Brain microvascular endothelial cell (primary cell): ENCODE measurements around the gene MIR17HG.

ENCODE experiments used
- DNase-seq: peaks from one replicate; pipeline ENCODE4 v3.0.0-alpha.2; 2020
- H3K27ac ChIP-seq: fragments of 250-450 bp; sonication (Bioruptor Pico); 2 replicates; pipeline ENCODE4 v1.5.1; 2020; ENCODE audit warnings: mild to moderate bottlenecking, moderate library complexity
- H3K27me3 ChIP-seq: fragments of 250-450 bp; sonication (Bioruptor Pico); replicated peaks from 2 replicates; pipeline ENCODE4 v1.5.1; 2020; ENCODE audit warnings: mild to moderate bottlenecking
- H3K36me3 ChIP-seq: fragments of 250-450 bp; sonication (Bioruptor Pico); replicated peaks from 2 replicates; pipeline ENCODE4 v1.5.1; 2020; ENCODE audit warnings: mild to moderate bottlenecking
- H3K4me3 ChIP-seq: 2 replicates; pipeline ENCODE4 v1.5.1; 2011; ENCODE audit warnings: low read depth, mild to moderate bottlenecking, control low read depth, low read length, moderate library complexity
- CTCF ChIP-seq: IDR thresholded peaks from 2 replicates; pipeline ENCODE4 v1.5.1; 2011; ENCODE audit warnings: low read depth, mild to moderate bottlenecking, moderate library complexity, low read length, control low read depth, inconsistent platforms; ENCODE audit errors: missing control alignments
- in situ Hi-C: cut with HindIII; loops from 2 replicates; pipeline ENCODE4 v1.10.0; 2017; ENCODE audit warnings: low sequenced_read_pairs, low pct_ligation_motif_present

MIR17HG gene

GRCh38 chr13:91347202-91347995, at the start of gene MIR17HG:
TSS of gene MIR17HG (plus strand) at chr13:91347687.
- in situ Hi-C loops = no loop called here
- H3K27ac ChIP-seq = peak within 1 kb of the TSS; percentile 91
- peak within 1 kb of the TSS; percentile 76 for H3K4me3 ChIP-seq
- H3K36me3 ChIP-seq = peaks cover 12% of the 10 kb centered on the region
- no peak for TF ChIP-seq CTCF
- DNase-seq = peak; percentile 75
- H3K27me3 ChIP-seq = peaks cover 22% of the 10 kb centered on the region

DNA sequence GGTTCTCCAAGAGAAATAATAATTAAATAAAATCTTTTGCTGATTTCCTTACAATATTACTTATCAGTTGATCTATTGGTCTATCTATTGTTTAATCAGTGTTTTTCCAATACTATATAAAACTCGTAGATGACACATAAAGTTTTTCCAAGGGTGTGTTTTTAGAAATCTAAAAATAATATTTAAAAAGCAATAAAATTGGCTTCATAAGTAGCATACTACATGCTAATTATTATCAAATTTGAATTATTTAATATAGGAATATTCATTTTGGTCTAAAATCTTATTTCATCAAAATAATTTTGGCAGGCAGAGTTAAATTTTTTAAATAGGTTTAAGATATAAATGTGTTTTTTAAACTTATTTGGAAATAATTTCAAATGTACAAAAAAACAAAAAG, 49.4 kb upstream of the MIR17HG start:
- TF ChIP-seq CTCF = no peak
- in situ Hi-C loops = no loop called here
- Histone ChIP-seq H3K27me3 (no peaks in the 10 kb centered on the region), H3K4me3 (no peak overlapping the region), H3K36me3 (no peaks in the 10 kb centered on the region), H3K27ac (no peak overlapping the region)
- DNase-seq = no peak

DNA sequence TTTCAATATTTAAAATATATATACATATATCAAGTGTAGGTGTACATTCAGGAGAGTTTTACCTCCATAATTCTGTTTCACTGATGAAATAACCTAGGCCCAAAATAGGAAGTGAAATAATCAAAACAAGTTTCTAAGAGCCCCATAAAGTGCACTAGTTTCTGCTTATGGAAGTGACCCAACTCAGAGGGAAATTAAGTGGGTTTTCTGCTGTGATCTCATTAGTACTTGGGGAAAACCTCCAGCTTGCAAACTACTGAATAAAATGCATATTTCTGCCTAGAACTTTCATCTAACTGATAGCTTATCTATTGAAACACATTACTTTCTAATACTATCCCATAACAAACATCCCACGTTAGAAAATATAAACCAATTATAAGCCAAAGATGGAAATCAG, 45.4 kb upstream of the MIR17HG start:
- in situ Hi-C loops = no loop called here
- H3K27me3 ChIP-seq = no peaks in the 10 kb centered on the region
- no peak for TF ChIP-seq CTCF
- no peak overlapping the region for H3K27ac ChIP-seq
- DNase-seq = no peak
- H3K4me3 ChIP-seq = no peak overlapping the region
- no peaks in the 10 kb centered on the region for H3K36me3 ChIP-seq

DNA sequence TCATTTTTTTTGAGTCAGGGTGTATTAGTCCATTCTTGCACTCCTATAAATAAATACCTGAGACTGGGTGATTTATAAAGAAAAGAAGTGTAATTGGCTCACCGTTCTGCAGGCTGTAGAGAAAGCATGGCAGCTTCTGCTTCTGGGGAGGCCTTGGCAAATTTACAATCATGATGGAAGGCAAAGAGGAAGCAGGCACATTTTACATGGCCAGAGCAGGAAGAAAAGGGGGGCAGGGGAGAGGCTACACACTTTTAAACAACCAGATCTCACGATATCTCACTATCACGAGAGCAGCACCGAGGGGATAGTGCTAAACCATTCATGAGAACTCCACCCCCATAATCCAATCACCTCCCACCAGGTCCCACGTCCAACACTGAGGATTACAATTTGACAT, 44.5 kb upstream of the MIR17HG start:
- no peak for TF ChIP-seq CTCF
- in situ Hi-C loops = no loop called here
- no peak overlapping the region for H3K27ac ChIP-seq
- H3K4me3 ChIP-seq = no peak overlapping the region
- no peaks in the 10 kb centered on the region for H3K27me3 ChIP-seq
- H3K36me3 ChIP-seq = no peaks in the 10 kb centered on the region
- DNase-seq = no peak

DNA sequence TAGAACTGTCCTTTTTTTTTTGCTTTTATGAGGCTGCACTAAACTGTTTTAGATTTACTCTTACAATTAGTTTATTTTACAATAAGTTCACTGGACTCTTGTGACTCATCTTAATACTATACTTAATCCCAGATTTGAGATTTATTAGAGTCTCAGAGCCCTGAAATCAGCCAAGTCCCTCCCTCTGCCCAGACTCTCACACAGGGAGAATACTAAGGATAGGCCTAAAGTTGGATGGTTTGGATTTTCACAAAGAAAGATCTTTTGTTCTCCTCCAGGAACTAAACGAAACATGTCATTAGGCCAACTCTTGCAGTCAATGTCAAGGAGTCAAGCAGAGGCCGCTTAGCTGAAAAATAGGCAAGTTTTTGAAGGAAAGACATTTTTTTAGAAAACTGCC, 42.7 kb upstream of the MIR17HG start:
- no peaks in the 10 kb centered on the region for H3K36me3 ChIP-seq
- H3K27ac ChIP-seq = no peak overlapping the region
- no peak overlapping the region for H3K4me3 ChIP-seq
- no peak for DNase-seq
- in situ Hi-C loops = no loop called here
- TF ChIP-seq CTCF = no peak
- no peaks in the 10 kb centered on the region for H3K27me3 ChIP-seq

GRCh38 chr13:91305652-91306051, 41.8 kb upstream of the MIR17HG start:
- H3K27me3 ChIP-seq = no peaks in the 10 kb centered on the region
- no peak for TF ChIP-seq CTCF
- H3K36me3 ChIP-seq = no peaks in the 10 kb centered on the region
- no peak overlapping the region for H3K27ac ChIP-seq
- DNase-seq = no peak
- no peak overlapping the region for H3K4me3 ChIP-seq
- in situ Hi-C loops = no loop called here
